ENCODE results near the gene SPIN1. TPM values are rescaled to one million over a fixed set of nuclear protein-coding genes. Genes with fewer than 3 reads are reported as not detected.

The SPIN1 gene
- total RNA-seq, 1 experiment from 2014 or later, result 82.5 TPM

GRCh38 chr9:88436379-88436778 is 48.1 kb downstream of the SPIN1 start:
- no peak overlapping the region for H3K27ac ChIP-seq
- no peaks in the 10 kb centered on the region for H3K27me3 ChIP-seq
- H3K9me3 ChIP-seq (replicated peaks), result no peaks in the 10 kb centered on the region
- DNase-seq, result no peak
- H3K4me1 ChIP-seq, result peaks cover 6% of the 10 kb centered on the region; the same call in 1 of the 2 replicates
- peaks cover 38% of the 10 kb centered on the region for H3K36me3 ChIP-seq
- H3K4me3 ChIP-seq, result no peak overlapping the region

- no peaks in the 10 kb centered on the region for H3K9me3 ChIP-seq (replicated peaks)
- no peak for DNase-seq
- H3K4me1 ChIP-seq, result peaks cover 6% of the 10 kb centered on the region; the same call in 1 of the 2 replicates
- H3K27me3 ChIP-seq, result no peaks in the 10 kb centered on the region
- H3K36me3 ChIP-seq, result peaks cover 37% of the 10 kb centered on the region
- H3K4me3 ChIP-seq, result no peak overlapping the region
- no peak overlapping the region for H3K27ac ChIP-seq
These were observed 49.2 kb downstream of the SPIN1 start for GRCh38 chr9:88437210-88438146.

- Histone ChIP-seq H3K36me3 (peaks cover 27% of the 10 kb centered on the region), H3K4me3 (no peak overlapping the region), H3K27ac (no peak overlapping the region), H3K9me3 (replicated peaks) (no peaks in the 10 kb centered on the region), H3K27me3 (no peaks in the 10 kb centered on the region), H3K4me1 (peaks cover 2% of the 10 kb centered on the region; the same call in 1 of the 2 replicates)
- DNase-seq, result no peak
These were observed 50.6 kb downstream of the SPIN1 start for GRCh38 chr9:88438811-88439210.

GRCh38 chr9:88441301-88442007 is 53.2 kb downstream of the SPIN1 start:
- peaks cover 16% of the 10 kb centered on the region for H3K36me3 ChIP-seq
- no peak overlapping the region for H3K27ac ChIP-seq
- no peak overlapping the region for H3K4me3 ChIP-seq
- H3K9me3 ChIP-seq (replicated peaks), result no peaks in the 10 kb centered on the region
- DNase-seq, result no peak
- H3K4me1 ChIP-seq, result no peaks in the 10 kb centered on the region
- H3K27me3 ChIP-seq, result no peaks in the 10 kb centered on the region

GRCh38 chr9:88443480-88444113 is 55.4 kb downstream of the SPIN1 start:
- no peak overlapping the region for H3K4me3 ChIP-seq
- H3K27ac ChIP-seq, result no peak overlapping the region
- H3K4me1 ChIP-seq, result peaks cover 14% of the 10 kb centered on the region
- peaks cover 9% of the 10 kb centered on the region; the same call in 1 of the 2 replicates for H3K36me3 ChIP-seq
- no peak for DNase-seq
- H3K27me3 ChIP-seq, result no peaks in the 10 kb centered on the region
- no peaks in the 10 kb centered on the region for H3K9me3 ChIP-seq (replicated peaks)

GRCh38 chr9:88446728-88447127 is 58.5 kb downstream of the SPIN1 start:
- Histone ChIP-seq H3K27me3 (no peaks in the 10 kb centered on the region), H3K27ac (peak overlapping the region; percentile 73), H3K4me3 (no peak overlapping the region), H3K9me3 (replicated peaks) (no peaks in the 10 kb centered on the region), H3K36me3 (peaks cover 24% of the 10 kb centered on the region), H3K4me1 (peaks cover 14% of the 10 kb centered on the region)
- peak in 1 of 2 experiments; percentile 12 for DNase-seq

- no peaks in the 10 kb centered on the region for H3K9me3 ChIP-seq (replicated peaks)
- peaks cover 14% of the 10 kb centered on the region for H3K4me1 ChIP-seq
- peak; percentile 39 to 77 for DNase-seq
- H3K27me3 ChIP-seq, result no peaks in the 10 kb centered on the region
- no peak overlapping the region for H3K4me3 ChIP-seq
- H3K36me3 ChIP-seq, result peaks cover 23% of the 10 kb centered on the region
- H3K27ac ChIP-seq, result peak overlapping the region; percentile 73
These were observed 59.2 kb downstream of the SPIN1 start for GRCh38 chr9:88447431-88447830.

- H3K9me3 ChIP-seq (replicated peaks), result no peaks in the 10 kb centered on the region
- H3K27ac ChIP-seq, result no peak overlapping the region
- no peaks in the 10 kb centered on the region for H3K27me3 ChIP-seq
- no peak for DNase-seq
- no peak overlapping the region for H3K4me3 ChIP-seq
- H3K4me1 ChIP-seq, result peaks cover 14% of the 10 kb centered on the region
- H3K36me3 ChIP-seq, result peaks cover 30% of the 10 kb centered on the region
These were observed 62.9 kb downstream of the SPIN1 start for GRCh38 chr9:88451160-88451559.

GRCh38 chr9:88458716-88459465 is 70.6 kb downstream of the SPIN1 start:
- Histone ChIP-seq H3K9me3 (replicated peaks) (no peaks in the 10 kb centered on the region), H3K27ac (peak overlapping the region; percentile 79), H3K4me3 (peak overlapping the region; percentile 12), H3K27me3 (no peaks in the 10 kb centered on the region), H3K36me3 (peaks cover 15% of the 10 kb centered on the region), H3K4me1 (peaks cover 37% of the 10 kb centered on the region)
- DNase-seq, result peak; percentile 46 to 72

GRCh38 chr9:88460587-88461332 is 72.5 kb downstream of the SPIN1 start:
- Histone ChIP-seq H3K4me3 (no peak overlapping the region), H3K4me1 (peaks cover 37% of the 10 kb centered on the region), H3K27me3 (no peaks in the 10 kb centered on the region), H3K27ac (peak overlapping the region; percentile 3; the same call in 1 of the 2 replicates), H3K36me3 (peaks cover 18% of the 10 kb centered on the region), H3K9me3 (replicated peaks) (no peaks in the 10 kb centered on the region)
- peak in 1 of 2 experiments; percentile 30 for DNase-seq

- Histone ChIP-seq H3K27ac (no peak overlapping the region), H3K4me1 (peaks cover 37% of the 10 kb centered on the region), H3K36me3 (peaks cover 20% of the 10 kb centered on the region), H3K9me3 (replicated peaks) (no peaks in the 10 kb centered on the region), H3K4me3 (no peak overlapping the region), H3K27me3 (no peaks in the 10 kb centered on the region)
- DNase-seq, result no peak
These were observed 73.9 kb downstream of the SPIN1 start for GRCh38 chr9:88462191-88462590.

- DNase-seq, result no peak
- peaks cover 35% of the 10 kb centered on the region for H3K36me3 ChIP-seq
- no peaks in the 10 kb centered on the region for H3K27me3 ChIP-seq
- no peak overlapping the region for H3K4me3 ChIP-seq
- H3K9me3 ChIP-seq (replicated peaks), result no peaks in the 10 kb centered on the region
- H3K4me1 ChIP-seq, result peaks cover 14% of the 10 kb centered on the region
- no peak overlapping the region for H3K27ac ChIP-seq
These were observed 76.6 kb downstream of the SPIN1 start for GRCh38 chr9:88464851-88465250.

GRCh38 chr9:88468226-88468625 is 80.0 kb downstream of the SPIN1 start:
- H3K27me3 ChIP-seq, result no peaks in the 10 kb centered on the region
- H3K36me3 ChIP-seq, result peaks cover 44% of the 10 kb centered on the region

More at GRCh38 chr9:88468226-88468625, 80.0 kb downstream of the SPIN1 start:
- Histone ChIP-seq H3K4me3 (no peak overlapping the region), H3K9me3 (replicated peaks) (no peaks in the 10 kb centered on the region), H3K27ac (no peak overlapping the region), H3K4me1 (no peaks in the 10 kb centered on the region)
- no peak for DNase-seq
